ENCODE data around the gene PAIP1.

GRCh38 chr5:43573058-43573457 lies 16.2 kb upstream of the PAIP1 start:
- TF ChIP-seq CTCF (IDR thresholded peaks at IDR 0.05) (no peak), POLR2A (IDR thresholded peaks at IDR 0.05) (no peak)

All from right lobe of liver (tissue), 4 donors.